HCT116 (cell line): ENCODE results near the gene MYH15. TPM values are rescaled to one million over a fixed set of nuclear protein-coding genes. Genes with fewer than 3 reads are reported as not detected.

Experiments
- ATAC-seq: fragments of 200-7000 bp; cut with Tn5 transposase; 2 replicates; pipeline ENCODE4 v1.9.1; 2020; ENCODE audit warnings: mild to moderate bottlenecking, moderate library complexity
- BruUV-seq: library from RNA; stranded (reverse); fragments of 400-500 nt; replicated peaks from 2 replicates; lab custom pipeline; 2021; lab: Mats Ljungman, UMichigan
- CTCF ChIA-PET: fragments of 300-600 bp; sonication (Branson Sonifier 250); formaldehyde crosslinking; loops from one replicate; lab custom pipeline; 2021; ENCODE audit warnings: antibody characterized with exemption; lab: Charles Lee
- POLR2A ChIA-PET: fragments of 300-600, 350-600 bp; sonication (Branson Sonifier 250); formaldehyde crosslinking; loops from one replicate; lab custom pipeline; 2021; ENCODE audit warnings: antibody characterized with exemption; lab: Charles Lee
- RAD21 ChIA-PET, 2 experiments: fragments of 300-600 bp; sonication (Branson Sonifier 250); formaldehyde crosslinking; loops; one replicate each; lab custom pipeline; 2023; ENCODE audit warnings: low total read pairs in 2 of 2; ENCODE audit not compliant: uncharacterized antibody in 2 of 2, unreplicated experiment in 2 of 2, low non-redundant PET in 1 of 2; lab: Charles Lee
- DNase-seq: peaks from one replicate; pipeline ENCODE4 v3.0.0-alpha.2; 2010; ENCODE audit warnings: low read depth, low spot score
- H2AFZ ChIP-seq: fragments of 200-600 bp; shearing (Covaris generic), sonication (generic); 2 replicates; pipeline ENCODE4 v1.6.1; 2017; ENCODE audit warnings: low read depth, mixed run types, mixed read lengths, antibody characterized with exemption, low read length; ENCODE audit not compliant: poor library complexity, severe bottlenecking
- H3K27ac ChIP-seq: 2 replicates; pipeline ENCODE4 v1.5.1; 2012; ENCODE audit warnings: low read depth, low read length
- H3K27me3 ChIP-seq: fragments of 200-600 bp; sonication (generic); 2 replicates; pipeline ENCODE4 v1.6.1; 2016; ENCODE audit warnings: mixed run types, low read length, mixed read lengths; ENCODE audit not compliant: insufficient read depth
- H3K36me3 ChIP-seq, 2 experiments: fragments of 200-500 bp in 1 of 2; fragments of 200-600 bp in 1 of 2; sonication (Bioruptor generic) in 1 of 2; sonication (generic) in 1 of 2; 2 replicates each; pipeline versions ENCODE4 v1.5.1 to v1.6.1; 2014 to 2016; ENCODE audit warnings: low read length in 2 of 2, inconsistent platforms in 1 of 2, mixed read lengths in 1 of 2, mixed run types in 1 of 2; ENCODE audit not compliant: insufficient read depth in 2 of 2, control insufficient read depth in 1 of 2
- H3K4me1 ChIP-seq, 2 experiments: fragments of 200-600 bp in 1 of 2; sonication (generic) in 1 of 2; 2 replicates each; pipeline versions ENCODE4 v1.5.1 to v1.6.1; 2012 to 2017; ENCODE audit warnings: low read length in 2 of 2, inconsistent platforms in 1 of 2, mild to moderate bottlenecking in 1 of 2, mixed read lengths in 1 of 2, mixed run types in 1 of 2, moderate library complexity in 1 of 2; ENCODE audit not compliant: insufficient read depth in 2 of 2, control insufficient read depth in 1 of 2
- H3K4me2 ChIP-seq: fragments of 200-600 bp; sonication (generic); 2 replicates; pipeline ENCODE4 v1.6.1; 2017; ENCODE audit warnings: mixed run types, low read length, mixed read lengths
- H3K4me3 ChIP-seq, 2 experiments: fragments of 200-600 bp in 1 of 2; sonication (generic) in 1 of 2; replicated peaks in 1 of 2; 2 replicates each; pipeline ENCODE4 v1.5.1; 2011 to 2016; ENCODE audit warnings: low read length in 2 of 2, control low read depth in 1 of 2, low read depth in 1 of 2, mild to moderate bottlenecking in 1 of 2, mixed read lengths in 1 of 2, mixed run types in 1 of 2
- H3K79me2 ChIP-seq: fragments of 200-600 bp; sonication (generic); 2 replicates; pipeline ENCODE4 v1.6.1; 2017; ENCODE audit warnings: mild to moderate bottlenecking, mixed run types, low read length, moderate library complexity, mixed read lengths; ENCODE audit not compliant: insufficient read depth
- H3K9ac ChIP-seq: fragments of 200-600 bp; sonication (generic); 2 replicates; pipeline ENCODE4 v1.6.1; 2016; ENCODE audit warnings: low read length, mixed read lengths
- H3K9me2 ChIP-seq: fragments of 200-600 bp; sonication (generic), shearing (Covaris generic); 2 replicates; pipeline ENCODE4 v1.6.1; 2017; ENCODE audit warnings: mixed run types, mild to moderate bottlenecking, moderate library complexity; ENCODE audit not compliant: insufficient read depth
- H3K9me3 ChIP-seq, 2 experiments: fragments of 200-500 bp in 1 of 2; fragments of 200-600 bp in 1 of 2; sonication (Bioruptor generic) in 1 of 2; sonication (generic) in 1 of 2; 2 replicates each; pipeline ENCODE4 v1.6.1; 2014 to 2017; ENCODE audit warnings: low read length in 2 of 2, mixed read lengths in 2 of 2, inconsistent platforms in 1 of 2, low read depth in 1 of 2, mild to moderate bottlenecking in 1 of 2, mixed run types in 1 of 2, moderate library complexity in 1 of 2; ENCODE audit not compliant: control insufficient read depth in 1 of 2, insufficient read depth in 1 of 2
- H4K20me1 ChIP-seq: fragments of 200-600 bp; sonication (generic), shearing (Covaris generic); 2 replicates; pipeline ENCODE4 v1.6.1; 2017; ENCODE audit warnings: mixed run types, mild to moderate bottlenecking, moderate library complexity; ENCODE audit not compliant: insufficient read depth
- CEBPB ChIP-seq: IDR thresholded peaks from 2 replicates; pipeline ENCODE4 v1.6.1; 2012; ENCODE audit warnings: low read depth
- EGR1 ChIP-seq: IDR thresholded peaks from 2 replicates; pipeline ENCODE4 v1.6.1; 2012; ENCODE audit warnings: low read depth
- ELF1 ChIP-seq: IDR thresholded peaks from 2 replicates; pipeline ENCODE4 v1.6.1; 2012; ENCODE audit warnings: low read depth, borderline replicate concordance
- EZH2phosphoT487 ChIP-seq: fragments of 200-600 bp; IDR thresholded peaks from 2 replicates; pipeline ENCODE4 v1.6.1; 2018; ENCODE audit warnings: antibody characterized with exemption, borderline replicate concordance
- FOSL1 ChIP-seq: IDR thresholded peaks from 2 replicates; pipeline ENCODE4 v1.6.1; 2012; ENCODE audit warnings: low read depth
- JUND ChIP-seq: IDR thresholded peaks from 2 replicates; pipeline ENCODE4 v1.6.1; 2012
- POLR2AphosphoS5 ChIP-seq: IDR thresholded peaks from 2 replicates; pipeline ENCODE4 v1.6.1; 2011; ENCODE audit warnings: mild to moderate bottlenecking, low read depth, low read length, moderate library complexity
- SIN3A ChIP-seq: IDR thresholded peaks from 2 replicates; pipeline ENCODE4 v1.6.1; 2012; ENCODE audit warnings: low read depth
- SRF ChIP-seq: IDR thresholded peaks from 2 replicates; pipeline ENCODE4 v1.6.1; 2012; ENCODE audit warnings: low read depth
- TCF7L2 ChIP-seq: IDR thresholded peaks from 2 replicates; pipeline ENCODE4 v1.7.0; 2011; ENCODE audit warnings: borderline replicate concordance, inconsistent platforms; ENCODE audit not compliant: insufficient read depth, insufficient read length; ENCODE audit errors: extremely low read depth
- YY1 ChIP-seq: IDR thresholded peaks from 2 replicates; pipeline ENCODE4 v1.6.1; 2011; ENCODE audit warnings: low read length, low read depth, moderate library complexity, mild to moderate bottlenecking; ENCODE audit not compliant: insufficient replicate concordance; ENCODE audit errors: extremely low read depth
- ZFX ChIP-seq: fragments of 450-650 bp; IDR thresholded peaks from 2 replicates; pipeline ENCODE4 v1.6.1; 2017
- ZNF274 ChIP-seq: fragments of 200-500 bp; sonication (Bioruptor generic); IDR thresholded peaks from 2 replicates; pipeline ENCODE4 v1.6.1; 2014; ENCODE audit warnings: mild to moderate bottlenecking, low read depth, low read length, inconsistent platforms
- intact Hi-C: fragments of 100-400 bp; cut with micrococcal nuclease; formaldehyde crosslinking; loops from 2 replicates; pipeline ENCODE4 v1.10.0; 2022
- total RNA-seq: library from RNA; stranded (reverse); gene quantifications from one replicate; pipeline ENCODE4 v1.2.1, GENCODE V29; 2021; ENCODE audit not compliant: unreplicated experiment
- TF ChIP-seq, protein P1 (sequence below): IDR thresholded peaks from 2 replicates; pipeline ENCODE4 v1.6.1; 2012
- TF ChIP-seq, protein P2 (sequence below): IDR thresholded peaks from 2 replicates; pipeline ENCODE4 v1.6.1; 2011; ENCODE audit warnings: mild to moderate bottlenecking, low read length, moderate library complexity; ENCODE audit not compliant: insufficient replicate concordance; ENCODE audit errors: extremely low read depth
- TF ChIP-seq, protein P3 (sequence below): IDR thresholded peaks from 2 replicates; pipeline ENCODE4 v1.6.1; 2012

Gene MYH15
- total RNA-seq, 1 experiment from 2014 or later, result 11.2 TPM

DNA sequence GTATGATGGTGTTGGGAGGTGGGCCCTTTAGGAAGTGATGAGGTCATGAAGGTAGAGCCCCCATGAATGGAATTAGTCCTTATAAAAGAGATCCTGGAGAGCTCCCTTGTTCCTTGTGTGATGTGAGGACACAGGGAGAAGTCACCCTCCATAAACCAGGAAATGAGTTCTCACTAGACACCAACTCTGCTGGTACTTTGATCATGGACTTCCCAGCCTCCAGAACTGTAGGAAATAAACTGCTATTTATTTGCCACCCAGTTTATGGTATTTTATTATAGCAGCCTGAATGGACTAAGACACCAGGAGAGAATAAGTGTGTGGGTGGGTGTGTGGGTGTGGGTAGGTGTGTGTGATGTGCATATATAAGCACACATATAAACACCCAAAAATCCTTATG, 71.9 kb downstream of the MYH15 start:
- no peak overlapping the region for H2AFZ ChIP-seq
- ChIA-PET RAD21 (no interaction called here), CTCF (no interaction called here), POLR2A (no interaction called here)
- intact Hi-C loops, result no loop called here
- no peaks in the 10 kb centered on the region for H3K79me2 ChIP-seq
- DNase-seq, result no peak
- no peak overlapping the region for H3K4me3 ChIP-seq
- no peak overlapping the region for H3K9ac ChIP-seq
- H3K27me3 ChIP-seq, result no peaks in the 10 kb centered on the region
- no peaks in the 10 kb centered on the region for H3K9me2 ChIP-seq
- no peak overlapping the region for H3K27ac ChIP-seq
- H3K36me3 ChIP-seq, result no peaks in the 10 kb centered on the region; a peak in 2 of 4 replicates
- no TSS peak for BruUV-seq
- H3K4me1 ChIP-seq, result no peaks in the 10 kb centered on the region
- TF ChIP-seq EZH2phosphoT487 (no peak), ZNF274 (no peak)
- TF ChIP-seq, all 23 proteins: peak for 0
- Histone ChIP-seq H3K4me2 (no peak overlapping the region), H3K9me3 (no peaks in the 10 kb centered on the region), H4K20me1 (no peaks in the 10 kb centered on the region)
- ATAC-seq, result no peak

DNA sequence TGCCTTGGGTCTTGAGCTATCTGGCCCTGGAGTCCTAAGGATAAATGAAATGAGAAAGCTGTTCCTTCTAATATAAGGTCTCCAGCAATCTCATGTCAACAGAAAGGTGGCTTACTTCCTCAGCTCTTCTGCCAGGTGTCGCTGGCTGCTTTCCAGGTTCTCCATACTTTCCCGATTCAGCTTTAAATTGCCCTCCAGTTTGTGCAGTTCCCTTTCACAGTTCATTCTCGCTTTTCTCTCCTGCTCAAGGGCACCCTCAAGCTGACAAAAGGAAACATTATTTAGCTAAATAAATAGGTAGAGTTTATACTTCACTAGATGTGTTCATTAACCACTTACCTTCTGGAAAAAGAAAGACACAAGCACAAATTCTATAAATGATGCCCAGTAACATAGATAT, 73.0 kb downstream of the MYH15 start:
- RAD21 ChIA-PET, result no interaction called here
- TF ChIP-seq, protein P1, sequence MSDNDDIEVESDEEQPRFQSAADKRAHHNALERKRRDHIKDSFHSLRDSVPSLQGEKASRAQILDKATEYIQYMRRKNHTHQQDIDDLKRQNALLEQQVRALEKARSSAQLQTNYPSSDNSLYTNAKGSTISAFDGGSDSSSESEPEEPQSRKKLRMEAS, result no peak
- no peak for TF ChIP-seq SRF
- no peak for TF ChIP-seq YY1
- TF ChIP-seq, protein P2, sequence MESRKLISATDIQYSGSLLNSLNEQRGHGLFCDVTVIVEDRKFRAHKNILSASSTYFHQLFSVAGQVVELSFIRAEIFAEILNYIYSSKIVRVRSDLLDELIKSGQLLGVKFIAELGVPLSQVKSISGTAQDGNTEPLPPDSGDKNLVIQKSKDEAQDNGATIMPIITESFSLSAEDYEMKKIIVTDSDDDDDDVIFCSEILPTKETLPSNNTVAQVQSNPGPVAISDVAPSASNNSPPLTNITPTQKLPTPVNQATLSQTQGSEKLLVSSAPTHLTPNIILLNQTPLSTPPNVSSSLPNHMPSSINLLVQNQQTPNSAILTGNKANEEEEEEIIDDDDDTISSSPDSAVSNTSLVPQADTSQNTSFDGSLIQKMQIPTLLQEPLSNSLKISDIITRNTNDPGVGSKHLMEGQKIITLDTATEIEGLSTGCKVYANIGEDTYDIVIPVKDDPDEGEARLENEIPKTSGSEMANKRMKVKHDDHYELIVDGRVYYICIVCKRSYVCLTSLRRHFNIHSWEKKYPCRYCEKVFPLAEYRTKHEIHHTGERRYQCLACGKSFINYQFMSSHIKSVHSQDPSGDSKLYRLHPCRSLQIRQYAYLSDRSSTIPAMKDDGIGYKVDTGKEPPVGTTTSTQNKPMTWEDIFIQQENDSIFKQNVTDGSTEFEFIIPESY, result no peak
- TF ChIP-seq SIN3A, result no peak
- TF ChIP-seq TCF7L2, result no peak
- TF ChIP-seq, protein P3, sequence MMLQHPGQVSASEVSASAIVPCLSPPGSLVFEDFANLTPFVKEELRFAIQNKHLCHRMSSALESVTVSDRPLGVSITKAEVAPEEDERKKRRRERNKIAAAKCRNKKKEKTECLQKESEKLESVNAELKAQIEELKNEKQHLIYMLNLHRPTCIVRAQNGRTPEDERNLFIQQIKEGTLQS, result no peak
- no peak for TF ChIP-seq ZNF274
- no peak for TF ChIP-seq JUND
- no peak for TF ChIP-seq EGR1
- no peak for TF ChIP-seq EZH2phosphoT487
- TF ChIP-seq ELF1, result no peak
- TF ChIP-seq CEBPB, result no peak
- no peak for TF ChIP-seq ZFX
- no peak for TF ChIP-seq FOSL1
- TF ChIP-seq POLR2AphosphoS5, result no peak

More for the DNA sequence above, 73.0 kb downstream of the MYH15 start:
- H3K27ac ChIP-seq, result no peak overlapping the region
- H3K9me3 ChIP-seq, result peaks cover 0 to 7% of the 10 kb centered on the region in 2 experiments; a peak in 1 of 4 replicates
- H3K4me2 ChIP-seq, result no peak overlapping the region
- H3K36me3 ChIP-seq, result no peaks in the 10 kb centered on the region; a peak in 2 of 4 replicates
- H3K4me3 ChIP-seq, result no peak overlapping the region
- H3K9ac ChIP-seq, result no peak overlapping the region
- no peaks in the 10 kb centered on the region for H3K79me2 ChIP-seq
- DNase-seq (no peak), ATAC-seq (no peak)
- ChIA-PET POLR2A (no interaction called here), CTCF (no interaction called here)
- intact Hi-C loops, result no loop called here
- H4K20me1 ChIP-seq, result no peaks in the 10 kb centered on the region
- no peaks in the 10 kb centered on the region for H3K9me2 ChIP-seq
- H3K4me1 ChIP-seq, result no peaks in the 10 kb centered on the region
- H2AFZ ChIP-seq, result no peak overlapping the region
- H3K27me3 ChIP-seq, result no peaks in the 10 kb centered on the region
- no TSS peak for BruUV-seq
